H9 (cell line): ENCODE measurements around the gene PCSK1. TPM values are rescaled to one million over a fixed set of nuclear protein-coding genes. Genes with fewer than 3 reads are reported as not detected.

Experiments used
- DNase-seq: peaks from one replicate; pipeline ENCODE4 v3.0.0-alpha.2; 2017
- H2AFZ ChIP-seq: one replicate; pipeline ENCODE4 v1.6.1; 2013; ENCODE audit warnings: mild to moderate bottlenecking, low read length, control low read depth, moderate library complexity
- H2AK5ac ChIP-seq: 2 replicates; pipeline ENCODE4 v1.6.1; 2013; ENCODE audit warnings: low read length, control low read depth, mixed read lengths; ENCODE audit not compliant: insufficient read length
- H2BK120ac ChIP-seq: one replicate; pipeline ENCODE4 v1.6.1; 2013; ENCODE audit warnings: low read depth, mild to moderate bottlenecking, low read length, control low read depth, inconsistent platforms; ENCODE audit not compliant: poor library complexity, severe bottlenecking
- H2BK12ac ChIP-seq: 2 replicates; pipeline ENCODE4 v1.6.1; 2013; ENCODE audit warnings: low read length, control low read depth, mixed read lengths, low read depth; ENCODE audit not compliant: insufficient read length
- H2BK15ac ChIP-seq: 2 replicates; pipeline ENCODE4 v1.6.1; 2013; ENCODE audit warnings: low read depth, low read length, control low read depth
- H2BK20ac ChIP-seq: one replicate; pipeline ENCODE4 v1.6.1; 2013; ENCODE audit warnings: low read depth, mild to moderate bottlenecking, low read length, control low read depth, inconsistent platforms; ENCODE audit not compliant: poor library complexity, severe bottlenecking
- H2BK5ac ChIP-seq: 2 replicates; pipeline ENCODE4 v1.6.1; 2013; ENCODE audit warnings: low read length, control low read depth, mixed read lengths; ENCODE audit not compliant: insufficient read length
- H3K14ac ChIP-seq: 2 replicates; pipeline ENCODE4 v1.6.1; 2013; ENCODE audit warnings: low read length, control low read depth; ENCODE audit not compliant: insufficient read depth
- H3K18ac ChIP-seq: 2 replicates; pipeline ENCODE4 v1.6.1; 2013; ENCODE audit warnings: low read depth, mild to moderate bottlenecking, mixed read lengths, low read length, control low read depth; ENCODE audit not compliant: insufficient read length
- H3K23ac ChIP-seq: 2 replicates; pipeline ENCODE4 v1.6.1; 2013; ENCODE audit warnings: low read length, control low read depth, mixed read lengths, low read depth; ENCODE audit not compliant: insufficient read length
- H3K23me2 ChIP-seq: 2 replicates; pipeline ENCODE4 v1.6.1; 2013; ENCODE audit warnings: low read depth, mild to moderate bottlenecking, mixed read lengths, low read length, control low read depth; ENCODE audit not compliant: insufficient read length, poor library complexity, severe bottlenecking
- H3K27ac ChIP-seq: 2 replicates; pipeline ENCODE4 v1.5.1; 2013; ENCODE audit warnings: low read length, control low read depth, mixed read lengths, low read depth; ENCODE audit not compliant: insufficient read length
- H3K27me3 ChIP-seq: 2 replicates; pipeline ENCODE4 v1.6.1; 2013; ENCODE audit warnings: low read length, control low read depth, inconsistent platforms; ENCODE audit not compliant: insufficient read depth
- H3K4ac ChIP-seq: 2 replicates; pipeline ENCODE4 v1.6.1; 2013; ENCODE audit warnings: low read depth, mild to moderate bottlenecking, control low read depth, inconsistent platforms, low read length, moderate library complexity
- H3K4me1 ChIP-seq: 2 replicates; pipeline ENCODE4 v1.6.1; 2013; ENCODE audit warnings: low read length, control low read depth, inconsistent platforms; ENCODE audit not compliant: insufficient read depth
- H3K4me2 ChIP-seq: 2 replicates; pipeline ENCODE4 v1.6.1; 2013; ENCODE audit warnings: low read length, control low read depth, mixed read lengths; ENCODE audit not compliant: insufficient read length, insufficient read depth
- H3K56ac ChIP-seq: 2 replicates; pipeline ENCODE4 v1.6.1; 2013; ENCODE audit warnings: low read depth, mild to moderate bottlenecking, mixed read lengths, low read length, control low read depth; ENCODE audit not compliant: insufficient read length
- H3K79me1 ChIP-seq: 2 replicates; pipeline ENCODE4 v1.6.1; 2013; ENCODE audit warnings: low read depth, mild to moderate bottlenecking, moderate library complexity, low read length, control low read depth, inconsistent platforms; ENCODE audit not compliant: insufficient read depth, poor library complexity, severe bottlenecking
- H3K79me2 ChIP-seq: 2 replicates; pipeline ENCODE4 v1.6.1; 2013; ENCODE audit warnings: low read length, control low read depth, inconsistent platforms; ENCODE audit not compliant: insufficient read depth
- H3K9ac ChIP-seq: 2 replicates; pipeline ENCODE4 v1.6.1; 2013; ENCODE audit warnings: low read length, control low read depth, mixed read lengths; ENCODE audit not compliant: insufficient read length; ENCODE audit errors: extremely low read depth
- H3K9me3 ChIP-seq: one replicate; pipeline ENCODE4 v1.6.1; 2013; ENCODE audit warnings: low read depth, low read length, inconsistent platforms; ENCODE audit not compliant: control insufficient read depth
- H3T11ph ChIP-seq: one replicate; pipeline ENCODE4 v1.6.1; 2013; ENCODE audit warnings: mild to moderate bottlenecking, low read length, control low read depth, inconsistent platforms
- H4K20me1 ChIP-seq: one replicate; pipeline ENCODE4 v1.6.1; 2013; ENCODE audit not compliant: control insufficient read depth, insufficient read length, insufficient read depth
- H4K5ac ChIP-seq: 2 replicates; pipeline ENCODE4 v1.6.1; 2013; ENCODE audit warnings: low read depth, mild to moderate bottlenecking, mixed read lengths, low read length, control low read depth; ENCODE audit not compliant: insufficient read length
- H4K8ac ChIP-seq: replicated peaks from 2 replicates; pipeline ENCODE4 v1.6.1; 2013; ENCODE audit warnings: low read length, control low read depth, mixed read lengths, low read depth; ENCODE audit not compliant: insufficient read length
- H4K91ac ChIP-seq: 2 replicates; pipeline ENCODE4 v1.6.1; 2013; ENCODE audit warnings: low read depth, mild to moderate bottlenecking, moderate library complexity, mixed read lengths, low read length, control low read depth; ENCODE audit not compliant: insufficient read length
- H3K27ac Mint-ChIP-seq, 3 experiments: 2 replicates in 2 of 3; 3 replicates in 1 of 3; pipeline ENCODE4 v1.8.0; 2020 to 2021; ENCODE audit warnings: mixed read lengths in 3 of 3, mild to moderate bottlenecking in 1 of 3, moderate library complexity in 1 of 3
- H3K27me3 Mint-ChIP-seq: 2 replicates; pipeline ENCODE4 v1.8.0; 2021; ENCODE audit warnings: low read depth, mild to moderate bottlenecking, moderate library complexity, mixed read lengths
- H3K36me3 Mint-ChIP-seq, 3 experiments: 2 replicates in 2 of 3; 3 replicates in 1 of 3; pipeline ENCODE4 v1.8.0; 2020 to 2021; ENCODE audit warnings: low read depth in 3 of 3, mixed read lengths in 3 of 3; ENCODE audit not compliant: insufficient read depth in 1 of 3
- H3K4me1 Mint-ChIP-seq, 2 experiments: 2 replicates each; pipeline ENCODE4 v1.8.0; 2020; ENCODE audit warnings: mixed read lengths in 2 of 2
- H3K4me3 Mint-ChIP-seq, 2 experiments: 2 replicates in 1 of 2; 3 replicates in 1 of 2; pipeline ENCODE4 v1.8.0; 2020 to 2021; ENCODE audit warnings: mild to moderate bottlenecking in 2 of 2, mixed read lengths in 2 of 2, moderate library complexity in 1 of 2
- H3K9me3 Mint-ChIP-seq, 2 experiments: 2 replicates in 1 of 2; 3 replicates in 1 of 2; pipeline ENCODE4 v1.8.0; 2020; ENCODE audit warnings: mild to moderate bottlenecking in 2 of 2, mixed read lengths in 2 of 2, moderate library complexity in 1 of 2
- total RNA-seq: library from RNA; stranded (reverse); gene quantifications from 2 replicates; pipeline ENCODE4 v1.2.1, GENCODE V29; 2021
- TF ChIP-seq, protein P1 (sequence below): fragments of 200-600 bp; sonication (generic); conservative IDR thresholded peaks from 3 replicates; pipeline ENCODE4 v1.8.0; 2021; ENCODE audit warnings: antibody characterized with exemption, mild to moderate bottlenecking

Gene PCSK1
- total RNA-seq, 1 experiment from 2014 or later, result 2.9 TPM

DNA sequence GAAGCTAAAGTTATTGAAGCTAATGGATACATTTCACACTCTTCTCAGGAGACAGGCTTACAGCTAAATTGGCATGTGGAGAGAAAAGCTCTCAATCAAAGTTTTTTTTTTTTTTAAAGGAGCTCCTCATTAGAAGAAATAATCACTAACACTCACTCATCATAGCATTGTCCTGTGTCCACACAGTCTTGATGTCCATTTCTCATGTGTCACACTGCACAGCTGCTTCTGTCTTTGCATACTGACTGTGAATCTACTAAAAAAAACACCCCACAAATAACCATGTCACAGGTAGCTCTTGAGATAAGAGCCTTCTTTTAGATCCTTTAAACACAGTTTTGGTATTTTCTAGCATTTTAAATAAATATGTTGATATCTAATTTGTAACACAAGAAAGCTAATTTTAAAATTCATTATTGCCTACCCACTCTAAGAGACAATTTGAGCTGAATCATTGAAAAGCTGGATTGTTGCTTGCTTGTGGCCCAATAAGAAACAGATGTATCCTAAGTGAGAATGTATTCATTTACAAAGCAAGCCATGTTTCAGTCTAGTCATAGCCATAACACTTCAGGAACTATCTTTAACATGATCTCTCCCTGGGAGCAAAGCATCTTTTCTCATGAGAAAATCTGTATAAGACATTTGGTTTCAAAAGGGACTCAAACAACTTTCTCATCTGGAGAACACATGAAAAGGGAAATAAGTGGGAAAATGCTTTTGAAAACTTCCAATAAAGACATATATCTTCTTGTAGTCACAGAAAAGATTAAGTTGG is 48.1 kb upstream of the PCSK1 start:
- H3K4ac ChIP-seq, result no peak overlapping the region
- Mint-ChIP-seq H3K9me3 (no peaks in the 10 kb centered on the region), H3K4me1 (no peaks in the 10 kb centered on the region), H3K4me3 (no peak overlapping the region), H3K27ac (no peak overlapping the region), H3K36me3 (no peaks in the 10 kb centered on the region), H3K27me3 (no peaks in the 10 kb centered on the region)
- no peak for DNase-seq
- H3K4me1 ChIP-seq, result no peaks in the 10 kb centered on the region
- no peak overlapping the region for H3K18ac ChIP-seq
- H3K79me1 ChIP-seq, result no peaks in the 10 kb centered on the region
- no peak overlapping the region for H2BK12ac ChIP-seq
- H2BK20ac ChIP-seq, result no peak overlapping the region
- H2BK5ac ChIP-seq, result no peak overlapping the region
- no peak overlapping the region for H3K9ac ChIP-seq
- H3K27me3 ChIP-seq, result no peaks in the 10 kb centered on the region
- H3K4me2 ChIP-seq, result no peak overlapping the region
- H3K27ac ChIP-seq, result no peak overlapping the region
- TF ChIP-seq, protein P1, sequence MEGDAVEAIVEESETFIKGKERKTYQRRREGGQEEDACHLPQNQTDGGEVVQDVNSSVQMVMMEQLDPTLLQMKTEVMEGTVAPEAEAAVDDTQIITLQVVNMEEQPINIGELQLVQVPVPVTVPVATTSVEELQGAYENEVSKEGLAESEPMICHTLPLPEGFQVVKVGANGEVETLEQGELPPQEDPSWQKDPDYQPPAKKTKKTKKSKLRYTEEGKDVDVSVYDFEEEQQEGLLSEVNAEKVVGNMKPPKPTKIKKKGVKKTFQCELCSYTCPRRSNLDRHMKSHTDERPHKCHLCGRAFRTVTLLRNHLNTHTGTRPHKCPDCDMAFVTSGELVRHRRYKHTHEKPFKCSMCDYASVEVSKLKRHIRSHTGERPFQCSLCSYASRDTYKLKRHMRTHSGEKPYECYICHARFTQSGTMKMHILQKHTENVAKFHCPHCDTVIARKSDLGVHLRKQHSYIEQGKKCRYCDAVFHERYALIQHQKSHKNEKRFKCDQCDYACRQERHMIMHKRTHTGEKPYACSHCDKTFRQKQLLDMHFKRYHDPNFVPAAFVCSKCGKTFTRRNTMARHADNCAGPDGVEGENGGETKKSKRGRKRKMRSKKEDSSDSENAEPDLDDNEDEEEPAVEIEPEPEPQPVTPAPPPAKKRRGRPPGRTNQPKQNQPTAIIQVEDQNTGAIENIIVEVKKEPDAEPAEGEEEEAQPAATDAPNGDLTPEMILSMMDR, result no peak
- H2AFZ ChIP-seq, result no peak overlapping the region
- H4K91ac ChIP-seq, result no peak overlapping the region
- no peaks in the 10 kb centered on the region for H4K20me1 ChIP-seq
- H3K23ac ChIP-seq, result no peak overlapping the region
- H3K79me2 ChIP-seq, result no peaks in the 10 kb centered on the region
- H4K8ac ChIP-seq, result no peak overlapping the region
- H3K9me3 ChIP-seq, result no peaks in the 10 kb centered on the region
- no peak overlapping the region for H3K14ac ChIP-seq
- H3T11ph ChIP-seq, result no peak overlapping the region
- no peak overlapping the region for H2BK120ac ChIP-seq
- H2BK15ac ChIP-seq, result no peak overlapping the region
- no peaks in the 10 kb centered on the region for H3K23me2 ChIP-seq
- no peak overlapping the region for H4K5ac ChIP-seq
- no peak overlapping the region for H2AK5ac ChIP-seq
- no peak overlapping the region for H3K56ac ChIP-seq
